Vagina (tissue), 2 donors: ENCODE data around the gene AHNAK2.

Experiments used
- CTCF ChIP-seq, 3 experiments: fragments of 450-650 bp in 2 of 3; fragments of 200-600 bp in 1 of 3; sonication (generic) in 1 of 3; IDR thresholded peaks; one replicate each; pipeline ENCODE4 v1.5.1; 2017 to 2019; ENCODE audit warnings: antibody characterized with exemption in 3 of 3, mild to moderate bottlenecking in 2 of 3, moderate library complexity in 2 of 3
- POLR2A ChIP-seq, 2 donors: fragments of 450-650 bp; IDR thresholded peaks; one replicate each; pipeline ENCODE4 v1.6.1; 2017; ENCODE audit warnings: antibody characterized with exemption in 2 of 2, mild to moderate bottlenecking in 2 of 2, moderate library complexity in 2 of 2
- POLR2AphosphoS5 ChIP-seq, 2 donors: sonication (generic); formaldehyde crosslinking; IDR thresholded peaks; one replicate each; pipeline ENCODE4 v1.9.0; 2017; ENCODE audit warnings: antibody characterized with exemption in 2 of 2, mild to moderate bottlenecking in 2 of 2, low read depth in 1 of 2; ENCODE audit not compliant: insufficient read depth in 1 of 2

- TF ChIP-seq CTCF (IDR thresholded peaks at IDR 0.05) (no peak), POLR2AphosphoS5 (IDR thresholded peaks at IDR 0.05; ENCODE audit: insufficient read depth in 1 of 2, low read depth in 1 of 2) (no peak), POLR2A (IDR thresholded peaks at IDR 0.05) (no peak)
Observed at GRCh38 chr14:104924421-104925213, 53.6 kb downstream of the AHNAK2 start, which contains the start of gene PLD4.
